WI38 (cell line): ENCODE measurements around the gene TMEM63C.

Experiments
- H3K4me3 ChIP-seq: 2 replicates; pipeline ENCODE4 v1.5.1; 2011; ENCODE audit warnings: low read depth, mild to moderate bottlenecking, control low read depth, low read length
- CTCF ChIP-seq: IDR thresholded peaks from 2 replicates; pipeline ENCODE4 v1.5.1; 2012; ENCODE audit warnings: low read depth, mild to moderate bottlenecking, control low read depth, low read length

The TMEM63C gene

DNA sequence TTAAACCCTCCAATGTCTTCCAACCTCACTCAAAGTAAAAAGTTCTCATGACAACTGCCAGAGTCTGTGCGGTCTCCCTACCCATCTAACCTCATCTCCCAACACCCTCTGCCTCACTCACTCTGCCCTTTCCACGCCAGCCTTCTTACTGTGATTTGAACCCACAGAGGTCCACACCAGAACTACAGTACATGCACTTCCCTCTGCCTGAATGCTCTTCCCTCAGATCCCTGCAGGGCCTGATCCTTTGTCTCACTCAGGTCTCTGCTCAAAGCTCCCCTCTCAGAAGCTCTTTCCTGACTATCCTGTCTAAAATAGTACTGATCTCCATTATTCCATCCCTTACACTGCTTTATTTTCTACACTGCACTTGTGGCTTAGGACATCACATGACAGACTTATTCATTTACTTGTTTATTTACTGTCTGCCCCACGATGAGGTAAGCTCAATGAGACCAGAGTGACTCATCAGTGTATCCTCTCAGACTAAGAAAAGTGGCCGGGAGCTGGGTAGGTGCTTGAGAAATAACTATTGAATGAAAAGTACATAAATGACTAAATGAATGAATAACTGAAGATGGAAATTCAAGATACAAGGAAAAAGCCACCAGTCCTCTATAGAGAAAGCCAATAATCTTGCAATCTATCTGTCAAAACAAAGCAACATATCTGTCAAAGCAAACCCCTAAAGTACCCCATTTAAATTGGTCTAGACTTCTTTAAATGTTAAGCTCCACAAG is 122.0 kb downstream of the TMEM63C start:
- no peak overlapping the region for H3K4me3 ChIP-seq
- no peak for TF ChIP-seq CTCF

DNA sequence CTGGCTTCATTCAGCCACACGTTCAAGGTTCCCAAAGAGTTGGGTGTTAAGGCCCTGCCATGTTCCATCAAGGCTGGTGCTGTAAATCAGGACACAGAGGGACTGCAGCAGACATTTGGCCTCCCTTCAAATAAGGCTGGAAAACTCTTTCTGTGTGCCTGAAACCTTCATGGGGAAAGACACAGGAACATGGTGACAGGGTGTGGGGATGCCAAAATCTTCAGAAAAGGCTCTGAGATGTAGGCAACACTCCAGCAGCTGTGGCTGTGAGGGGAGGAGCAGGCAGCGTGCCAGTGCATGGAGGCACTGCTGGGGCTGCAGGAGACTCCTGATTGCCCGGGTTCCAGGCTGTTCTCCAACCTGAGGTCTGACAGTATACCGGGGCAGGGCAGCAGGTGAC is 124.1 kb downstream of the TMEM63C start:
- no peak overlapping the region for H3K4me3 ChIP-seq
- TF ChIP-seq CTCF = no peak

DNA sequence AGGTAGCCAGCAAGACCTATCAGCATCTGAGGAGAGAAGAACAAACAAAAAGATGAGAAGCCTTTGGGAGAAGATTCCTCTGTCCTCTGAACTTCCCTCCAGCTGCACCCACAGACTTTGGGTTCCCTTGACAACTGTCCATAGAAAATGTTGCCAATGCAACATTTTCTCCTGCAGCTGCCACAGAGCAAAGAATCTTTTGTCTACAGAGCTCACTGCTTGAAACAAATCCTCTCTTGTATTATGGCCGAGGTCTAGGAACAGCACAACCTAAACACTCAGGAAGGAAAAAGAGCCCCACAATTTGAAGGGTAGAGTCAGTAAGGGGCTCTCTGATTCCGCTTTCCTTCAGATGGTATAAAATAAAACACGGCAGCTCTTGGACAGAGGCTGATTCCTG is 124.8 kb downstream of the TMEM63C start:
- TF ChIP-seq CTCF = no peak
- no peak overlapping the region for H3K4me3 ChIP-seq

GRCh38 chr14:77306851-77307496 is 125.4 kb downstream of the TMEM63C start:
- H3K4me3 ChIP-seq = no peak overlapping the region
- TF ChIP-seq CTCF = no peak
